ENCODE results near the gene PLAGL1.
"Not testable (repeated sequence)": the region's sequence is repeated elsewhere in the genome, so short reads cannot be mapped to it uniquely, and the experiment has no call there.

PLAGL1 gene

DNA sequence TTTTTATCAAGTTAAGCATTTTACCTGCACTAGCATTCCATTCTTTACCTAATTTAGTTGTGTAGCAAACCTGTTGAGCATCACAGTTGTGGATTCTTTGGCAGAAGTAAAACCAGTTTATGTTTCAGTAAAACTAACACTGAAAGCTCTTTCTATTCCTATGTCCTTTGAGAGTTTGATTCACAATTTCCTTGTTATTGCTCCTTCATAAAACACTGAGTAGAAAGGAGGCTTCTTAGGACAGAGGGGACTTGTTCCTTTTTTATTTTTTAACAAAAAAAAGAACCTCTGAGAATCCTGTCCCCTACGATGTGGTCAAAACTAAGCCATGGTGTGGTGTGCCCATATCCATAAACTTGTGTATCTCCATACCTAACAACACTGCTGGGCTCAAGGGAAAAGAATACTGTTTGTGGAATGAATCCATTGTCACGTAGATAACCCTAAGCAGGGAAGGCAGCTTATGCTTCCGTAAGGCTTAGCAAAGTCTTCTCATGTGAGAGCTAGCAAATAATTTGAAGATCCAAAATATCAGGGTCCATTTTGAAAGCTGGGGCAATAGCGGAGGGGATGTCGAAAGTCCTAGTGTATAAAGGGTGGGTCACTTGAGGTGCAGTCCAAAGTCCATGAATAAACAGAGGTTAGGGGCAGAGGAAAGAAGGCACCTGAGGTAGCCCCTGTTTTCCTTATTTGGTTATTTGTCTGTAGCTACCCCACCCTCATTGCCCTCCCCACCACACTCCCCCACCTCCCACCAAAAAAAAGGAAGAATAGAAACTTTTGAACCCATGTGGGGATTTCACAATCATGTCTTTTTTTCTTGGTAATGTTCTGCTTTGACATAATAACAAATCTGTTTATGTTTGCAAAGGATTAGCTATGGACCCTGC, 71.0 kb downstream of the PLAGL1 start:
- DNase-seq, result no peak

DNA sequence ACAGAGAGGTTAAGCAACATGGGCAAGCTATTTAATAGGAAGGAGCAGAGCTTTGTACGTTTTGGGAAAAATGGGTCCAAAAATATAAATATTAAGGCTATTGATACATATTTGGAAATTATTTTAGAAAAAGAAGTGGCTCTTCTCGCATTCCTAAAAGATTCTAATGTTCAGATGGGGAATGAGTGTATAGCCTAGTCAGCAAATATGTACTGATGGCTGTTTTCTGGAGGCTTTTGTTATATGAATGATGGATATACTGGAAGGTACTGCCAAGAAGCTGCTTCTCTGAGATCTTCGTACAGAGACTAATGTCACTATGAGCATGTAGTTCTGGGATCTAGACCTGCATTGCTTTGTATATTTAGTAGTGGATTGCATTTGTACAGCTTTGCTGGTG, 71.7 kb downstream of the PLAGL1 start:
- DNase-seq, result no peak

DNA sequence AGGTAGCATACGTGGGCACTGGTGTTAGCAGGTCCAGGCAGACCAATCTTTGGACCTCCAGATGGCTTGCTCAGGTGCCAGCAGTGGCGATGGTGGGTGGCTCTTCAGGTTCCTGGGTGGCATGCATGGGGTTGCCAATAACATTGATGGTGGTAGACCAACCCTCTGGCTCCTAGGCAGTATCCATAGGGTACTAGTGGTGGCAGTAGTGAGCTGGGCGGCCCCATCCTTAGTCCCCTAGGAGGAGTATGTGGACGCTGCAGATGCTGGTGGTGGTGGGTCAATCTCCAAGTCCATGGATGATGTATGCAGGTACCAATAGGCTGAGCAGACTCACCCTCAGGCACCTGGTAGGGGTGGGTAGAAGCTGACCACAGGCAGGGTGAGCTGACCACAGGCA, 73.2 kb downstream of the PLAGL1 start:
- DNase-seq, result no peak

DNA sequence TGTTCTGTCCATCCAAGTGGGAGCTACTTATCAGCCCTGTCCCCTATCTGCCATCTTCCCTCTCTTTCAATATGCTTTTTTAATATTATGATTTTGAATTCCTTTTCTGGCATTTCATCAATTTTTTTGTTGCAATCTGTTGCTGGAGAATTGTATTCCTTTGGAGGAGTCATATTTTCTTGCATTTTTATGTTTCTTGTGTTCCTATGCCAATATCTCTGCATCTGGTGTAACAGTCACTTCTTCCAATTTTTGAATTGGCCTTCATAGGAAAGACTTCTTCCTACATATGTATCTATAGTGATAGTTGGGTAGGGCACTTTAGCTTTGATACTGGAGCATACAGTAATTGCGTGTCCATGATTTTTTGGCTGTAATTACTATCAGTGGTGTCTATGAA, 73.7 kb downstream of the PLAGL1 start:
- no peak for DNase-seq

DNA sequence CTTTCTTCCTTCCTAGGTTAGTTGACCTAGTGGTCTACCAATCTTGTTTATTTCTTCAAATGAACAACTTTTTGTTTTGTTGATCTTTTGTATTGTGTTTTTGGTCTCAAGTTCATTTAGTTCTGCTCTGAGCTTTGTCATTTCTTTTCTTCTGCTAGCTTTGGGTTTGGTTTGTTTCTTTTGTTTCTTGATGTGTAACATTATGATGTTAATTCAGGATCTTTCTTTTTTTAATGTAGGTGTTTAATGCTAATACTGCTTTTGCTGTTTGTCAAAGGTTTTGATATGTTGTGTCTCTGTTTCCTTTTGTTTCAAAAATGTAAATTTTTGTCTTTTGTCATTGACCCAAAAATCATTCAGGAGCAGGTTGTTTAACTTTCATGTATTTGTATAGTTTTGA, 78.1 kb downstream of the PLAGL1 start:
- DNase-seq, result no peak

DNA sequence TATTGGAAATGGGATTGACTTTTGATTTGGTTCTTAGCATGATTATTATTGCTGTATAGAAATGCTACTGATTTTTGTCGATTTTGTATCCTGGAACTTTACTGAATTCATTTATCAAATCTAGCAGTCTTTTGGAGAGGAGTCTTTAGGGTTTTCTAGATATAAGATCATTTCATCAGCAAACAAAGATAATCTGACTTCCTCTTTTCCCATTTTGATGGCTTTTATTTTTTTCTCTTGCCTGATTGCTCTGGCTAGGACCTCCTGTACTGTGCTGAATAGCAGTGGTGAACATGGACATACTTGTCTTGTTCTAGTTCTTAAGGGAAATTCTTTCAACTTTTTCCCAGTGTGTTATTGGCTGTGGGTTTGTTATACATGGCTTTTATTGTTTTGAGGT, 79.2 kb downstream of the PLAGL1 start:
- DNase-seq, result no peak

DNA sequence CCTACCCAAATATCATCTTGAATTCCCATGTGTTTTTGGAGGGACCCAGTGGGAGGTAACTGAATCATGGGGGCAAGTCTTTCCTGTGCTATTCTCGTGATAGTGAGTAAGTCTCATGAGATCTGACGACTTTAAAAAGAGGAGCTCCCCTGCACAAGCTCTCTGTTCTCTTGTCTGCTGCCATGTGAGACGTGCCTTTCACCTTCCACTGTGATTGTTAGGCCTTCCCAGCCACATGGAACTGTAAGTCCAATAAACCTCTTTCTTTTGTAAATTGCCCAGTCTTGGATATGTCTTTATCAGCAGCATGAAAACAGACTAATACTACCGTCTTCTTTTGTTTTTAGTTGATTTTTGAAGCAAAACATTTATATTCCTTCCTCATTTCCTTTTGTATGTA, 91.0 kb downstream of the PLAGL1 start:
- not testable (repeated sequence) for DNase-seq

DNA sequence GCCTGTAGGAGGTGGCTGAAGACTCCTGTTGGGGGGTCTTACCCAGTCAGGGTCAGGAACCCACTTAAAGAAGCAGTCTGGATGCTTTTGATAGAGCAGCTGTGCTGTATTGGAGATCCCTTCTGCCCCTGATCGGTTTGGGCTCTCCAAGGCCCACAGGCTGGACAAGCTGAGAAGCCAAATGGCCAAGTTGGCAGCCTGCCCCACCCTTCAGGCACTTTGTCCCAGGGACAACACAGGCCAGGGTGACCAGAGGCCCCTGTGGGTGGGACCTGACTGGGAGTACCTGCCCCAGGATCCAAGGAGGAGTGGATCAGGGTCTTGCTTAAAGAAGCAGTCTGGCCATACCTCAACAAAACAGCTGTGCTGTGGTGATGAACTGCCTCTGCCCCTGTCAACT, 95.4 kb downstream of the PLAGL1 start:
- DNase-seq, result no peak

DNA sequence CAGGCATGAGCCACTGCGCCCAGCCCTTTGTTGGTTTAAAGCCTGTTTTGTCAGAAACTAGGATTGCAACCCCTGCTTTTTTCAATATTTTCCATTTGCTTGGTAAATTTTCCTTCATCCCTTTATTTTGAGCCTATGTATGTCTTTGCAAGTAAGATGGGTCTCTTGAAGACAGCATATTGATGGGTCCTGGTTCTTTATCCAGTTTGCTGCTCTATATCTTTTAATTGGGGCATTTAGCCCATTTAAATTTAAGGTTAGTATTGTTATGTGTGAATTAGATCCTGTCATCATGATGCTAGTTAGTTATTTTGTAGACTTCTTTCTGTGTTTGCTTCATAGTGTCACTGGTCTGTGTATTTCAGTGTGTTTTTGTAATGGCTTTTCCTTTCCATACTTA, 97.0 kb downstream of the PLAGL1 start:
- DNase-seq, result no peak

DNA sequence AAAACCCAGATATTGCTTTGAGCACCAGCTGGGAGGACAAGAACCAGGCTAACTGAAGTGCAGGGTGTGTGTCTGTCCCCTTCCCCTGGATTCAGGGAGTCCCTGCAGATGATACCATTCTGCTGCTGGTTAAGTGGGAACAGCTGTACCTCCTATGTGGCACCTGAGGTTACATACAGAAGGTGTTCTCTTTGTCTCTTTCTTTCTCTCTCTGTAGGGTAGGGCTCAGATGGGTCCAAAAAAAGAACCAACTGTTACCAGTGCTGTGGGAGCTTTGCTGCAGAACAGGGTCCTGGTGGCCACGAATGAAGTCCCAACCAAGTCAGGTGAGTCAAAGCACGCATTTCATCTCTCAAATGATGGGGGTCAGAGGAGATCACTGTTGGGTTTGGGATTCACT, 105.2 kb downstream of the PLAGL1 start:
- DNase-seq, result no peak

DNA sequence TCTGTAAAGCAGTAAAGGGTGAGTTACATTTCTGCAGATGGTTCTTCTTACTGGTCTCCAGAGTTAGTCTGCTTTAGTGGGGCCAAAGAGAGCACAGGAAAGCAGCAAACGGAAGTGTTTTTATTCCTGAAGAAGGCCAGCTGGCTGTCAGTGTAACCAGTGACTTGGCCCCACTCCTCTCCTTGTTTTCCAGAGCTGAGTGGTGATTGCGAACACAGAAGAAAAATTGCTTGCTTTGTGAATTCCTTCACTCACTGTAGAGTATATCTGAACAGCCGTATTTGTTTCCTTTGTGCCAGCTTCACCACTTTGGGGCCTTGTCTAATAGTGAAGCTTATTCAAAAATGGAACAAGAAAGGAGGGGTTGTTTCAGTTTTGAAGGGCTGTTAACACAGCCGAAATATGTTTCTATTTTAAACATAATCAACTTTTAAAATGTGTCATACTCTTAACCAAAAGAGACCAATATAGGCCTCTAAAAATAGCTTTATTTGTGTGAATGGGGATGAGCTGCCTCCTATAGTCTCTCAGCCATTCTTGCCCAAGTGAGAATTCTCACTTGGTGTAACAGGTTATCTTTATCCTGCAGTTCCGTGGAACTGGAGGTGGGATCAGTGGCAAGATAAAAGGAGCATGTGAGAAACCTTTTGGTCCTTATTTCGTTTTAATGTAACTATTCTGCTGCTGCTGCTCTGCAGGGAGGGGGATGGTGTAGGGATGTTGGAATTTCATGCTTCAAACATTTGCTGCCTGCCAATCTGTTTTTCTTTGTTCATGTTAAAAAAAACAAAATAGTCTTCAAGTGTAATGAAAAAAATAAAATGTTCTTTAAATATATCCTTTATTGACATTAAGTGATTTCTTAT, 105.9 kb downstream of the PLAGL1 start:
- DNase-seq, result no peak

DNA sequence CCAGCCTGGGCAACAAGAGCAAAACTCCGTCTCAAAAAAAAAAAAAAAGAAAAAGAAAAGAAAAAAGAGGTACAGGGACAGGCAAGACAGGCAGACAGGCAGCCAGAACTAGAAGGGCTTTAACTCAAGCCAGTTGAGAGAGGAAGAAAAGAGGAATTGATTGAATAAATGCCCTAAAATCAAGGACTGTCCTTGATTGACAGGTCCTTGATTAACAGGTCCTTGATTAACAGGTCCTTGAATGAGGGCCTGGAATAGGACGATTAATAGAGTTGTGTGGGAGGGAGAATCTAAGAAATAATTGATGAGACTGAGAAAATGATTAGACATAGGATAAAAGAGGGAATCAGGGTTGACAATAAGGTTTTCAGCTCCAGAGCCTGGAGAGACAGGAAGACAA, 107.7 kb downstream of the PLAGL1 start:
- no peak for DNase-seq

DNA sequence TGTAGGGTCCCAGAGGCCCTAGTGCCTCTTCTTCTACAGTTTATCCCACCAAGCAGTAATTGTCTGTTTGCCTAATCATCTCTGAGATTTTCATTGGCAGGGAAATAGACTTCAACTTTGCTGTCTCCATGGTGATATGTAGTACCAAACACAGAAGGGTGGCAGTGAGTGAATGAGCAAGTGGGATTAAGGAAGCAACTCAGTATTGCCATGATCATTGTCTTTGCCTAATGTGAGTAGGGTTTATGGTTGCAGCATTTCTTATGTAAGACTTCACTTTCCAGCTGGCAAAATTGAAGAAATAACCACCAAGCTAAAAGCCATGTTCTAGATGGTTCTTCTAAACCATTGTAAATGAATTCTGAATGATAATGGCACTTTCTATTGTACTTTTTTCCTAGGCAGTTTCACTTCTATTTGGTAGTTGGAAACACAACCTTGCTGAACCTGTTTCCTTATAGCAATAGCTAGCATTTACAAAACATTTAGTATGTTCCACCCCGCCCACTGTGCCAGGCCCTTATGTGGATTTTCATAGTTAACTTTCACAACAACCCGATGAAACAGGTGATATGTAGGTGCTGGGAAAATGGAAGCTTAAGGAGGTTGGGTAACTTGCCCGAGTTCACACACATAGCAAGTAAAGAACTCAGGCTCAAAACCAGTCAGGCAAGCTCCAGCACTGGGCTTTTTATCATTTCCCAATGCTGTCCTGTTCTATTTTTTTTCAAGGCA, 111.8 kb downstream of the PLAGL1 start:
- DNase-seq, result no peak

DNA sequence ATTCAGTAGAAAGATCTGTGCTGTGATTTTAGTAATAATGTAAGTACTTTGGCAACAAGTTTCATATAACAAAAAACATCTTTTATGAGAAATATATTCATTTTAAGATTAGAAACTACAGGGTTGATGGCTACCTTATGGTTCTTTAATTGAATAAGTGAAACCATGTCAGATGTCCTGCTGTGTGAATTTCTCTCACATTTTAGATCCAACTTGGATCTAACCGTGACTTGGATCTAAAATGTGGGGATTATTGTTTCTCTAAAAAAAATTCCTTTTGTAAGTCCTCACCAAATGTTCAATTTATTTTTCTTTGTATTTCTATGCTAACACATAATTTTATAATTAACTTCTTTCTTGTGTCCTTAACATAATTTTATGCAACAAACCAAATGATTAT, 113.4 kb downstream of the PLAGL1 start:
- DNase-seq, result no peak
